GM21447 (cell line): Measurements from ENCODE around the gene TAF7L.

Source experiments
- ATAC-seq: cut with Tn5 transposase; IDR thresholded peaks from one replicate; pipeline ENCODE4 v1.9.1; 2021; ENCODE audit not compliant: unreplicated experiment

TAF7L gene

GRCh38 chrX:101229170-101229569, 62.0 kb downstream of the TAF7L start:
- no peak for ATAC-seq

DNA sequence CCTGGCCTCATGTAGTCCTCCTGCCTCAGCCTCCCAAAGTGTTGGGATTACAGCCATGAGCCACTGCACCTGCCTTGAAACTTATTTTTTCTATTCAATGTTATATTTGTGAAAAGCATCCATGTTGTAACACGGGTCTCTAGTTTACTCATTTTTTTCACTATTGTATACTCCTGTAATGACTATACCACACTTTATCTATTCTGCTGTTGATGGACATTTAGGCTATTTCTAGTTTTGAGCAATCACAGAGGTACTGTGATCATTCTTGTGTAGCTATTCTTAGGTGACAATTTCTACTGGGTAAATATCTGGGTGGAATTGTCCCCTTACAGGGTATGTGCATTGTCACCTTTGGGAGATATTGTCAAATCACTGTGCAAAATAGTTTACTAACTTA, 67.9 kb downstream of the TAF7L start:
- ATAC-seq, result no peak

- no peak for ATAC-seq
Observed at GRCh38 chrX:101220662-101221260, 70.4 kb downstream of the TAF7L start.

- ATAC-seq, result no peak
Observed at GRCh38 chrX:101219864-101220346, 71.2 kb downstream of the TAF7L start.

DNA sequence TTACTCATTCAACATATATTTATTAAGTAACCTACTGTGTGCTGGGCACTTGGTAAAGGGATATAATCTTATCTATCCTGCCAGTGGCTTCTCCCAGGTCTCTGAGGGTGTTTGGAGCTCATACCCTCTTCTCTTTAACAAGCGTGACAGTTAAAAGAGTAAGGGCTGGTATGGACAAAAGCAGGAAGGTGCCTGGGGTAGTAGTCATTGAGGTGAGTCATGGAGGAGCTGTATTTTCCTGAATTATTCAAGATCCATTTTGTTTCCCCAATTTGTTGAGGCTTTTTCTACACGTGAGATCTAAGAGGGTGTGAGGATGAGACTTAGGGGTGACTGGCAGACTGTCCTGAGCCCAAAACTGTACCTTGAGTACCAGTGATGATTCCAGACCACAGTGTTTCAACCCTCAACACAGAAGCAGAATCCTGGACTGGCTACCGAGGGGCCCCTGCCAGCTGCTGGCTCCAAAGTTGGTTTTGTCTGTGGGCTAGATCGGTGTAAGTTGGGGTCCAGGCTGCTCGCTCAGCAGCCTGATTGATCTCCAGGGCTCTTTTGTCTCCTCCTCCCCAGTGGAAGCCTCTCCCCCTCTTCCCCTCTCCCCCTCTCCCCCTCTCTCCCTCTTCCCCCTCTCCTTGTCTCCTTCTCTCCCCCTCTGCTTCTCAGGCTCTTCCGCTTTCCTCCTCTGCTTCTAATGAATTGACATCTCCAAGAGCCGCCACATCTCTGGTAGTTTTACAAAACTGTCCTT, 71.8 kb downstream of the TAF7L start, which contains the start of gene DRP2:
Gene DRP2, plus strand, starts transcription at position 671 of the 748 bp plus-strand sequence. CDS start 11,862 bp downstream, outside the sequence.
- no peak for ATAC-seq
